Urothelium cell line (cell line): Measurements from ENCODE around the gene NABP2.
"Not testable (repeated sequence)": the region's sequence is repeated elsewhere in the genome, so short reads cannot be mapped to it uniquely, and the experiment has no call there.

Experiments used
- DNase-seq: peaks from one replicate; pipeline ENCODE4 v3.0.0; 2011; ENCODE audit warnings: low spot score, mixed read lengths
- FAIRE-seq: peaks from 2 replicates; lab custom pipeline; 2011; peaks lifted over from hg19 to GRCh38; lab: Jason Lieb, UNC

Gene NABP2

DNA sequence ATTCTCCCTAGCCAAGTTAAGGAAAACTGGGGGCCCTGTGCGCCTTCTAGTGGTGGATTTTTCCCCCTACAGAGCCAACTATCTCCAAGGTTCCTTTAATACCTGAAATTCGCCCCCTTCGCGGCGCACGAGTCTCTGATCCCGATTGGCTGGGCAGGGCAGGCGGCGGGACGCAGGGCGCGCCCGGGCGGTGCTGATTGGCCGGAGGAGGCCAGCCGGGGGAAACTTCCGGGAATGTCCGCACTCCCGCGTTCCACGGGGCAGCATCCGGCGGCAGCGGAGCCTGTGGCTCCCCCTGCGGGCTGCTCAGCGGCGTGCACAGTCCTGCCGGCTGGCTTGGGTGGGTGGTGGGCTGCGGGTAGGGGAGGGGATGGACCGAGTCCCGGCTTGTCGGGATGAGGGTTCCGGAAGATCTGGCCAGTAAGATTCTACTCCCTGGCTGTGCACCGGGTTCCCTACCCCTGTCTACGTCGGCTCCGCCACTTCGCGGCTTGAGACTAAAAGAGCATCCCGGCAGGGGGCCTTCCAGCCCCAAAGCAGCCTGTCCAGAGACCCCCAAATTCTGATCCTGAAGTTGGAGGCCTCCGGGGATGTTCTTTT lies at the start of gene NABP2:
NABP2 (plus strand) TSS at position 241 of the 600 bp plus-strand sequence. CDS start 515 bp downstream, outside the sequence.
- peak; percentile 99 for DNase-seq
- peak; percentile 95 for FAIRE-seq

DNA sequence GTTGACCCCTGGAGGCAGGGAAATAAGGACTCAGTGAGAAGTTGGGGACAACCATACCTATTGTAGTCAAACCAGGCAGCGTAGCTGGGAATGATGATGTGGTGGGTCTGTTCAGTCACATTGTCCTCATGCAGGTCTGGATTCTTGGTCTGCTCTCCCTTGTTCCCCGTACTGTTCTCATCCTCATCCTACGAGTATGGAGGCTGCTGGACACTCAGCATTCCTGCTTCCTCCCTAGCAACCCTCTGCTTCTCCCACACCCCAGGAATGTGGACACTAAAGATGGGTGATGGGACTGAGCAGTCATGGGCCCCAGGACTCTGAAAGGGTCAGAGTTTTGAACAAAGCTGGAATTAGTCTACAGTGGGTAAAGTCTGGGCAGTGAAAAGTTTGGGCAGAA lies 45.8 kb upstream of the NABP2 start:
- DNase-seq (no peak), FAIRE-seq (no peak)

DNA sequence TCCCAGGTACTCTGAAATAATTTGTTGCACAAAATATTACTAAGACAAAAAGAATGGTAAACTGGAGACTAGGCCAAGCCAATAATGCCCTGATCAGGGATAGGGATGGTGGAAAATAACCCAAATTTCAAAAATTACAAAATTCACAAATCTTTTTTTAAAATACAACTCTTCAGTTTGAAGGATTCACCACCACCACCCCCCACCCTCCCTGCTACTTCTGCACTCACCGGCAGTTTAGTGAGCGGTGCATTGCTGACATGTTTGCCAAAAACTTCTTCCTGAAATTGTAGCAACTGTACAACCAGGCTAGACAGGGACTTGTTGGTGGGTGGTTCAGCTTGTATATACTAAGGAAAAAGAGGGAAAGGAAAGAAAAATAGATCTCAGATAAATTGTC lies 37.2 kb upstream of the NABP2 start:
- DNase-seq (no peak), FAIRE-seq (no peak)

DNA sequence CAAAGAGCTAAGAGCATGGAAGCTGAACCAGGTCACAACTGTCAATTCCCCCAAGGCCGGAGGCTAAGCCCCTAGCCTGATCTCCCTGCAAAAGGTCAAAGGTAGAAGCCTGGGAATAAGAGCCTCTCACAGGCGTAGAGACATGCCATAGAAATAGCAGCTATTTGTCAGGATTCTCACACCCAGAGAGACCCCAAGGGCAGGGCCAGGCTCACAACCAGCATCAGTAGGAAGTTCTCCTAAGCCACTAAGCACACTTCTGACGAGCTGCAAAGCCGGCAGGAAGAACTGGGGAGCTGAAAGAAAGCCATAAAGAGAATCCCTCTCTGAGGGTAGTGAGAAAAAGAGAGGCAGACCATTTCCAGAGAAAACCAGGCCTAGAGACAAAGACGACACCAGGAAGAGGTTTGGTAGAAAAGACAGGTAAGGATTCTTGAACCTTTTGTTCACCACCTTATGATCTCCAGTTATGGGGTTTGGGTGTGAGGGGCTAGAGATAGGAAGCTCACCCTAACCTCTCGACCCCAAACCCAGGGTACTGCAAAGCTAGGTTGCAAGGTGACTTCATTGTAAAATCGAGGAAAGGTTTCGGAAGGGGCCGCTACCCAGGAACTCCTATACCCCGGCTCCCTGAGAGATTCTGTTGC lies 35.9 kb upstream of the NABP2 start:
- FAIRE-seq = no peak
- DNase-seq = no peak

DNA sequence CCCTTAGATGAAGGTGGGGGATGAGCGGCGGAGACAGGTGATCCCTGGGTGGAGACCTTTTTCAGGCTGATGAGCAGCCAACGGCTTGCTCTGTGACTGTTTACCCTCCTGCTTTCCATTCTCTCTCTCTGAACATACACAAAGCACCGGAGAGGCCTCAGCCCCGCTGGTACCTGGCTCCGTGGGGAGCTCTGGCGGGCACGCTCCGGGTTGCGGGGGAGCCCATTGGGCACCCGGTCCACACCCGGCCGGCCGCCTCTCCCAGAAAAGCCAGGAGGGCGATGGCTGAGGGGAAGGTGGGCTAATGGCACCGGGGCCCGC lies 35.4 kb upstream of the NABP2 start:
- DNase-seq = no peak

DNA sequence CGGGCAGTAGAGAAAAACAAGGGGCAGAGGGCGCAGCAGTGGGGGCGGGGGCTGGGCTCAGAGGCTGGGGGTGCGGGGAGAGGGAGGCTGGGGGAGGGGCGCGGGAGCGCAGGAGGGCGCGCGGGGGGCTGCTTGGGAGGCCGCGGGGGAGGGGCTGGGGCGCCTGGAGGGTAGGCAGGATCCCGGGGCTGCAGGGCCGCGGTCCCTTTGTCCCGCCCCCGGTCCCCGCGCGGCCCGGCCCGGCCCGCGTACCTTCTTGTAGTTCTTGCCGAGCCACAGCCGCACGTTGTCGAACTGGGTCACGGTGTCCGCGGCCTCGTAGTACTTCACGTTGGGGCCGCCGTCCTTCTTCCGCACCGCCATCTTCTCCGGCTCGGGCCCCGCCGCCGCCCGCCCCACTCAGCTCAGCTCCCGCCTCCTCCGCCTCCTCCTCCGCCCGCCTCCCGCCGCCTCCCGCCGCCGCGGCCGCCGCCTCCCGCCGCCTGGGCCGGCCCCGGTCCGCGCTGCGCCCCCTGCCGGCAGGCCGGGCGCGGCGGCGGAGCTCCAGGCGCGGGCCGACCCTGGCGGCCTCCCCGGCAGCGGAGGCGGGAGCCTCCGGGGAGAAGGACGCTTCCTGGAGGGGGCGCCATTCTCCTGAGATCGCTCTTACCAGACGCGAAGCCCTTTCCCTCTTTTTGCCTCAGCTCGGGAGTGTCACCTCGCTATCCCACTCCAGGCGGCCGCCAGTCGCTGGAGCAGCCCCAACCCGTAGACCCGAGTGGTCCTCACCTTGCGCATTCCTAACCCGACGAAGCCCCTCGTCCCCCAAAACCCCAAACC lies 34.8 kb upstream of the NABP2 start, which contains the start of gene SMARCC2:
SMARCC2 (minus strand) TSS at position 385 of the 819 bp plus-strand sequence; CDS start at position 363, 22 bp downstream.
- DNase-seq (peak; percentile 95), FAIRE-seq (no peak)

More for the DNA sequence above, 35.4 kb upstream of the NABP2 start:
- FAIRE-seq = no peak

DNA sequence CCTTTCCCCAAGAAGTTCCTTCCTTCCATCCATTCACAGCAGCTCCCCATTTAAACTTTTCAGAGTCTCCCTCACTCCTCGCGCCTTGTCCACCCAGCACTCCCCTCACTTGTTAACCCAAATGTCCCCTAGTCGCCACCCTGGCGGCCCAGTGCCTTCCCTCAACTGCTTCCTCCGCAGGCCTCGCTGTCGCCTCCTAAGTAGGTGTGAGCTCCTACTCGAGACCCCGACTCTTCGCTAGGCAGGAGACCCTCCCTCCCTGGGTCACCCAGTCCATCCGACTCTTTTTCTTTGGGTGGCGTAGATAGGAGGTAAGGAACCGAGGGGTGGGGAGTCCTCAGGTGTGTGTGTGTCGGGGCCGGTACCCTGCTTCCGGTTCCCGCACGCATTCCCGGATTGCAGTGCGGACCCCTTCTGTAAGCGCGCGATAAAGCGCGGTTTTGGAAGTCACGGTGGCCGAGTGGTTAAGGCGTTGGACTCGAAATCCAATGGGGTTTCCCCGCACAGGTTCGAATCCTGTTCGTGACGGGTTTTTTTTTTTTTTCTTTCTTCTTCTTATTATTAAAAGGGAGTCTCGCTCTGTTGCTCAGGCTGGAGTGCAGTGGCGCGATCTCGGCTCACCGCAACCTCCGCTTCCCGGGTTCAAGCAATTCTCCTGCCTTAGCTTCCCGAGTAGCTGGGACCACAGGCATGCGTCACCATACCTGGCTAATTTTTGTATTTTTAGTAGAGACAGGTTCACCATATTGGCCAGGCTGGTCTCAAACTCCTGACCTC lies 34.0 kb upstream of the NABP2 start:
- DNase-seq = peak; percentile 82
- no peak for FAIRE-seq

DNA sequence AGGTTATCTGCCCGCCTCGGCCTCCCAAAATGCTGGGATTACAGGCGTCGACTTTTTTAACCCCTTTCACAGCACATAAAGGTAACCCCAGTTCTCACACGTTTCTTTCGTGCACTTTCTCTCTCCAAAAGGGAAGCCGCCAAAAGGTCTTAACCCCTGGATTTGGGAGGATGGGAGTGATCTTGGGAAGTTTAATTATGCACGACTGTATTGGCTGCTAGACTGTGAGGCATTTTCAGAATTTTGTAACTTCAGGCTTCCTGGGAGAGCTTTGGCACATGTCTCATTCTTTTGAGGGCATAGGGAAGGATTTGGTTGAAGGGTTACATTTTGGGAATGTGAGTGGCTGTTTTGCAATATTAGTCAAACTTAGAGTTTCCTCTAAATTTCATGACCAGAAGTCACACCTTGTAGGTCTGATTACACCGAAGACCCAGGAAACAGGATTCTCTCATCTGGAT lies 33.4 kb upstream of the NABP2 start:
- FAIRE-seq = no peak
- no peak for DNase-seq

DNA sequence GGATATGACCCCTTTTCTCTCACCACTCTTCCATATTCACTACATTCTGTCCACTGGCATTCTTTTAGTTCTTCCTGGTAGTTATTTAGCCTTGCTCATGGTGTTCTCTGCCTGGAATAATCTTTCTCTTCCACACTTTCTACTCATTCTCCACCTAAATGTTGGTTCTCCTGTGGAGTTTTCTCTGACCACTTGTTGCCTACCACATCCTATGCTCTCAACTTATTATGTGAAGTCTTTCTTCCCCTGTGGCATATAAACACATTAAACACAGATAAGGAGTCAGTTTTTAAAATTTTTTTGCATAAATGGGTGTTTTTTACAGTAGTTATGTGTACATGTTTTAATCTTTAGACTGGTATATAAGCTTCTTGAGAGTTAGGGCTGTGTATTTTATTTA lies 31.6 kb upstream of the NABP2 start:
- DNase-seq (no peak), FAIRE-seq (no peak)

DNA sequence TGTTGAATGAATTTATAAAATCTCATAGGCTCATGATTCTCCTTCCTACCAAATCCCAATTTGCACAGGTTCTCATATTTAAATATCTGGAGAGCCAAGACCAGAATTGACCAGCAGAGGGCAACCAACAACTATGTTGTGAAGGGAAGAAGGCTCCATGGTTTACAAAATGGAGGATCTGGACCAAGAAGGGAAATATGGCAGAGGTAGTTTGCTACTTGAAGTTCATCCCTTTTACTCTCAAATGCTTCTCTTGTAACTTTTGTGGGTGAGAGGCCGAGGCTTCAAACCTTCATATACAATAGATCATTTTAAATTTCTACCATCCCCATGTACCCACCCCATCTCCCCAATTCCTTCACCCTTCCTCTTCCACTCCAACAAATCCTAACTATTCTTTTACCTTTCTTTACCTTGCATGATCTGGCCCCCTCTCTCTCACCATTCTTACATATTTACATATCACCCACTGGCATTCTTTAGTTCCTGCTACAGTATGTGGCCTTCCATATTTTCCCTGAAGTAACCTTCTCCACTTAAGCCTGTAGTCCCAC lies 31.0 kb upstream of the NABP2 start:
- FAIRE-seq = no peak
- peak; percentile 61 for DNase-seq

DNA sequence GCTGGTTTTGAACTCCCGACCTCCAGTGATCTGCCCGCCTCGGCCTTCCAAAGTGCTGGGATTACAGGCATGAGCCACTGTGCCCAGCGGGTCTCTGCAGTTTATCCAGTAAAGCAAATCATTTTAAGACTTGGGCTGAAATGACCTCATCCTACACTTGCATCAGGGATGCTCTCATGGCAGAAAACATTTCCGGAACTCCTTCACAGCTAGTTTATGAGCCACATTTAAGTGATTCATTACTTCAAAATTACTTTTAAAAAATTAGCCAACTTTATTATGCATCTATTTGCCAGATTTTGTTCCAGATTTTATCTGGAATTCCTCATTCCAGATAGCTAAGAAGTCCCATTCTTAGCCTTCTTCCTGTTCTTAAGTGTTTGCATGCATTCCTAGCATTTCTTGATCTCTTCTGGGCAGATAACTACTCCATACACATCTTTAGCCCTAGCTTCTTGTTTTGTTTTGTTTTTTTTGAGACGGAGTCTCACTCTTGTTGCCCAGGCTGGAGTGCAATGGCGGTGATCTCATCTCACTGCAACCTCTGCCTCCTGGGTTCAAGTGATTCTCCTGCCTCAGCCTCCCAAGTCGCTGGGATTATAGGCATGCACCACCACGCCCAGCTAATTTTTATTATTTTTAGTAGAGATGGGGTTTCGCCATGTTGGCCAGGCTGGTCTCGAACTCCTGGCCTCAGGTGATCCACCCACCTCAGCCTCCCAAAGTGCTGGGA lies 27.2 kb upstream of the NABP2 start:
- peak; percentile 45 for DNase-seq
- not testable (repeated sequence) for FAIRE-seq

DNA sequence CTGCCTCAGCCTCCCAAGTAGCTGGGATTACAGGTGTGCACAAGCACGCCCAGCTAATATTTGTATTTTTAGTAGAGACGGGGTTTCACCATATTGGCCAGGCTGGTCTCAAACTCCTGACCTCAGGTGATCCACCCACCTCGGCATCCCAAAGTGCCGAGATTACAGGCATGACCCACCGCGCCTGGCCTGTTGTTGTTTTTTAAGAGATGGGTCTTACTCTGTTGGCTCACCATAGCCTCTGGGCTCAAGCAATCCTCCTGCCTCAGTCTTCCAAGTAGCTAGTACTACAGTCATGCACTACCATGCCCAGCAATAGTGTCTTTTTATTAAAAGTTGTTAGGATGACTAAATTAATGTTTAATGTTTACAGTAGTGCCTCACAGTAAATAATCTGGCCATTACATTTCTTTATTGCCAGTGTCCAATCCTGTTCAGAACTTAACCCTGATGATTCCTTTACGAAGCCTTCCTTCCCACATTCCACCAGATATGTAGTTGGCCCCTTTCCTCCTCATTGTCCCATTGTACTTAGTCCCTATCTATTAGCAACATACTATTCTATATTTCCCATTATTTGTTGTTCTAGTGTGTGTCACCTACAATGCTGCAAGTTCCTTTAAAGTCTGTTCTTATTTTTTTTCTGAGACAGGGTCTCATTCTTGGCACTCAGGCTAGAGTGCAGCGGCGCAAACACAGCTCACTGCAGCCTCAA lies 26.1 kb upstream of the NABP2 start:
- DNase-seq = no peak
- no peak for FAIRE-seq

DNA sequence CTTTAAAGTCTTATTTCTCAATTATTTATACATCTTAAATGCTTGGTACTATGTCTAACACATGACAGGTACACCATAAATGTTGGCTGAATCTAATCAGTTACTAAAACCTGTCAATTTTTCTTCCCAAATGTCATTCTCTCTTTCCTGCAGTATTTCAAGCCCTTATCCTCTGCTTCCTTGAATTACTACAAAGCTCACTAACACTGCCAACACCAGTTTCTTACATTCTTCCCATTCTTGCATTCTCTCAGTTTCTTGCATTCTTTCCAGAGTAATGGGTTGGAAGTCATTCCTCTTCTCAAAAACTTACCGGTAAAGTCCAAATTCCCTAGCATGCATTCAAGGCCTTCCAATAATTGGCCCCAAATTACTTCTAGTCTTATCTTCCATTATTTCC lies 25.3 kb upstream of the NABP2 start:
- no peak for FAIRE-seq
- DNase-seq = no peak

DNA sequence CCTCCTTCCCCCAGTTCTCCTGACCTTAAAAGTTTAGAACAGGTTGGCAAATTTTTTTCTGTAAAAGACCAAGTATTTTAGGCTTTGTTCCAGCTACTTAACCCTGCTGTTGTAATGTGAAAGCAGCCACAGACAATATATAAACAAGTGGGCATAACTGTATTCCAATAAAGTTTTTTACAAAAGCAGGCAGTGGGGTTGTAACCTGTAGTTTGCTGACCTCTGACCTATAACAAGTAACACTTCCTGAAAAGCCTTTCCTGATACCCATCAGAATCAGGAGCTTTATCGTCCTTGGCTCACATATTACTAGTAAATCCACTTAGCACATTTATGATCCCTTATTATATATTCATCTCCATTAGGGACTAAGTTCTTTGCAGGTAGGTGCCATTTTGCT lies 21.8 kb upstream of the NABP2 start:
- no peak for DNase-seq
- no peak for FAIRE-seq

DNA sequence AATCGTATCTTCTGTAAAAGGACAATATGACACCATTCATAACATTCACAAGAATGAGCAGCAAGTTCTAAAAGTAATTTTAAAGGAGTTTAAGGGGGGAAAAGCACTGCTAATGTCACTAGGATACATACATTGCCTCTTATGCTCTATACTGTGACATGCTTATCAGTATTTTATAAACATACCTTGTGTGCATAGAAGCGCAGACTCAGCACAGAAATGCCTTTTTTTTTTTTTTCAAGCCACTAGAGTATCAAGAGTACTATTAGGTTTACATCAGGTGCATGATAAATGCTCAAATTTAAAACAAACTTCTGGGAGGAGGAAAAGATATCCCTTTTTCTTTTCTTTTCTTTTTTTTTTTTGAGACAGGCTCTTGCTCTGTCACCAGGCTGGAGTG lies 21.3 kb upstream of the NABP2 start:
- FAIRE-seq (no peak), DNase-seq (no peak)

DNA sequence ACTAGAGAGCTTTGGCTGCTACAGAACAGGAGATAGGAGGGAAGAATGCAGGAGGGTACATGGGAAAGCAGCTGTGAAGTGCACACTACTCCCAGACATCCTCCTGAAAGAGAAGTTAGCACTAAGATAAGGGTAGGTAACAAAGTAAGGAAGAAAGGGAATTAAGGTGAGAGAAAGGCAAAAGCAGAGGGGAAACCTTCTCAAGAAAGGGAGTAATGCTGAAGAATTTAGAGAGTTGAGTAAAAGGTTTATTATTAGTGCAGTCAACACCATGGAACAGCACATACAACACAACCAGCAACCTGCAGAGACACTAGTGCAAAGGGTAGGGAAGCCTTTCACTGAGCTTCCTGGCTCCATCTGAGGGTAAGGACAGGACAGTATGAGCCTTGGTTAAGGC lies 19.9 kb upstream of the NABP2 start:
- DNase-seq = no peak
- no peak for FAIRE-seq

DNA sequence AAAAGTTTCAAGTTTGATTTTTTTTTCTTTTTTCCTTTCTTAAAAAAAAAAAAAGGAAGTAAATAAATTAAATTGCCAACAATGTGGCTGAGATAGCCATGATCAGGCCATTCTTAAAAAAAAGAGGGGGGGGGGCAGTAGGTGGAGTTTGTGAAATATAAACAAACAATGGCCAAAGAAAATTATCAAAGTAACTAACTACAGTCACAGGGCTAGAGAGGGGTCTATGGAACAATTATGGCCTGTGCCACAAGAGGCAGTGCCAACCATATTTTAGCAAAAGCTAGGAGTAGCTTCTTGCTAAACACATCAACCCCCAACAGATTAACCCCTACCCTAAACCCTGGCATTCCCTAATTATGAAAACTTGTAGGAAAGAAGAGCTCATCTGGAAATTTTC lies 18.7 kb upstream of the NABP2 start:
- DNase-seq = no peak
- no peak for FAIRE-seq

DNA sequence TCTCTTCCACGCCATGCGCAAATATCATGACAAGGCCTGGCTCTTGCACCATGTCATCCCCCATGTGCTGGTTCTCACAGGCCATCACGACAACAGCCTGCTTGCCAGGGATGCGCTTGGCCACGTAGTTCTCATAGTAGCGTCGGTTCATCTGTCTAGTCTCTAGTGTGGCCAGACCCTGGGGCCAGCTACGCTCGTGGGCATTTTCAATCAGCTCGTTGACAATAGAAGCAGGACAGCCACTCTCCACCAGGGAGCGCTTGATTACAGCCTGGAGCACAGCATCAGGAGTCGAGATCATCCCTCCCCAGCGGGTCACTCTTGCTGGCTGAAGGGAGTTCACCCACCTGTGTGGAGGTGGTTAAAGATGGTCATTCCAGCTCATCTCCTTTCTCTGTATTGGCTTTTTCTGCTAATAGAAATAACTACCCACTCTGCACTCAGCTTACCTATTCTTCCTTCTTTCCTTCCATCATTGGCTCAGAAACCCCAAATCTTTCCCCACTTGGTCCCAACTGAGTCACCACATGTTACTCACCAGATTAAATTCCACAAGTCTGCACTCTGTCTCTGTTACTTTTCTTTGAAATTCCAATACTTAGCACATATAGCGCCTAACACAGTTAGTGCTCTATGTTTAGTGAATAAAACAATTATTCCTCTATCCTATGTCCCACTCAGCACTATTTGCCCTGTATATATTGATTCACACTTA lies 17.5 kb upstream of the NABP2 start:
- no peak for FAIRE-seq
- DNase-seq = no peak

DNA sequence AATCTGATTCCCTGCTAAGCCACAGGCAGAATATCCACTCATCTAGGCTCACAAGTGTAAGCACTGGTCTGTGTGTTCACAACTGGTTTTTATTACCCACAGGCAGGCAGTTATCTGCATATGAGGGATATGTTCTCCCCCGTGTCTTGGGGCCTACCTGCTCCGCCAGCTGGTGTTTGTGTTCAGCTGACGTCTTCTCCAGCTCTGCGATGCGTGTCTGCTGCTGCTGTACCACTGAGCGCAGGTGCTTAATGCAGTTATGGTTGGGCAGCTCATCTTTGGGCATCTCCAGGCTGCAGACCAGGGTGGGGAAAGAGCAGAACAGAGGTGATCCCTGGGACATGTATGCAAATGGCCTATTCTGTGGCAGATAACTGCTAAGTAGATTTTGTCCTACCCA lies 16.1 kb upstream of the NABP2 start:
- DNase-seq (no peak), FAIRE-seq (no peak)
